ENCODE results near the gene CYRIA.

GRCh38 chr2:16693854-16694253 is 28.2 kb upstream of the CYRIA start:
- TF ChIP-seq CTCF (IDR thresholded peaks at IDR 0.05; ENCODE audit: low read length) (no peak), EZH2 (IDR thresholded peaks at IDR 0.05; ENCODE audit: borderline replicate concordance, low read length) (no peak)
